C4-2B (cell line): ENCODE data around the gene ARHGEF19.

ENCODE experiments used
- H3K27ac ChIP-seq: fragments of 450-650 bp; 2 replicates; pipeline ENCODE4 v1.5.1; 2017
- CTCF ChIP-seq: fragments of 450-650 bp; conservative IDR thresholded peaks from 2 replicates; pipeline ENCODE4 v1.5.1; 2017; ENCODE audit warnings: mild to moderate bottlenecking
- ZFX ChIP-seq: fragments of 450-650 bp; IDR thresholded peaks from 2 replicates; pipeline ENCODE4 v1.6.1; 2017

Gene ARHGEF19

GRCh38 chr1:16158993-16159831 is 53.2 kb downstream of the ARHGEF19 start:
- no peak overlapping the region for H3K27ac ChIP-seq
- TF ChIP-seq ZFX (no peak), CTCF (no peak)

- no peak overlapping the region for H3K27ac ChIP-seq
- TF ChIP-seq CTCF (no peak), ZFX (no peak)
Measured at GRCh38 chr1:16158025-16158424, 54.4 kb downstream of the ARHGEF19 start.

GRCh38 chr1:16156848-16157495 is 55.5 kb downstream of the ARHGEF19 start:
- H3K27ac ChIP-seq = no peak overlapping the region
- TF ChIP-seq CTCF (no peak), ZFX (no peak)

- peak within 1 kb of the TSS; percentile 73 for H3K27ac ChIP-seq
Measured at GRCh38 chr1:16155537-16156410, 56.7 kb downstream of the ARHGEF19 start, which contains the start of gene EPHA2. Gene EPHA2, minus strand, starts transcription at chr1:16156069. Its CDS starts 137 bp downstream, at chr1:16155932.

GRCh38 chr1:16153999-16154673 is 58.3 kb downstream of the ARHGEF19 start:
- TF ChIP-seq CTCF (no peak), ZFX (no peak)
- H3K27ac ChIP-seq = peak overlapping the region; percentile 73

More at GRCh38 chr1:16155537-16156410, 56.7 kb downstream of the ARHGEF19 start, which contains the start of gene EPHA2:
- TF ChIP-seq CTCF (no peak), ZFX (no peak)

GRCh38 chr1:16153096-16153998 is 59.1 kb downstream of the ARHGEF19 start:
- TF ChIP-seq ZFX (no peak), CTCF (no peak)
- no peak overlapping the region for H3K27ac ChIP-seq
